HCT116 (cell line): Measurements from ENCODE around the gene CRBN. TPM values are rescaled to one million over a fixed set of nuclear protein-coding genes. Genes with fewer than 3 reads are reported as not detected.

ENCODE experiments used
- ATAC-seq: fragments of 200-7000 bp; cut with Tn5 transposase; 2 replicates; pipeline ENCODE4 v1.9.1; 2020; ENCODE audit warnings: mild to moderate bottlenecking, moderate library complexity
- BruUV-seq: library from RNA; stranded (reverse); fragments of 400-500 nt; replicated peaks from 2 replicates; lab custom pipeline; 2021; lab: Mats Ljungman, UMichigan
- CTCF ChIA-PET: fragments of 300-600 bp; sonication (Branson Sonifier 250); formaldehyde crosslinking; loops from one replicate; lab custom pipeline; 2021; ENCODE audit warnings: antibody characterized with exemption; lab: Charles Lee
- POLR2A ChIA-PET: fragments of 300-600, 350-600 bp; sonication (Branson Sonifier 250); formaldehyde crosslinking; loops from one replicate; lab custom pipeline; 2021; ENCODE audit warnings: antibody characterized with exemption; lab: Charles Lee
- RAD21 ChIA-PET, 2 experiments: fragments of 300-600 bp; sonication (Branson Sonifier 250); formaldehyde crosslinking; loops; one replicate each; lab custom pipeline; 2023; ENCODE audit warnings: low total read pairs in 2 of 2; ENCODE audit not compliant: uncharacterized antibody in 2 of 2, unreplicated experiment in 2 of 2, low non-redundant PET in 1 of 2; lab: Charles Lee
- DNase-seq: peaks from one replicate; pipeline ENCODE4 v3.0.0-alpha.2; 2010; ENCODE audit warnings: low read depth, low spot score
- H2AFZ ChIP-seq: fragments of 200-600 bp; shearing (Covaris generic), sonication (generic); 2 replicates; pipeline ENCODE4 v1.6.1; 2017; ENCODE audit warnings: low read depth, mixed run types, mixed read lengths, antibody characterized with exemption, low read length; ENCODE audit not compliant: poor library complexity, severe bottlenecking
- H3K27ac ChIP-seq: 2 replicates; pipeline ENCODE4 v1.5.1; 2012; ENCODE audit warnings: low read depth, low read length
- H3K27me3 ChIP-seq: fragments of 200-600 bp; sonication (generic); 2 replicates; pipeline ENCODE4 v1.6.1; 2016; ENCODE audit warnings: mixed run types, low read length, mixed read lengths; ENCODE audit not compliant: insufficient read depth
- H3K36me3 ChIP-seq, 2 experiments: fragments of 200-500 bp in 1 of 2; fragments of 200-600 bp in 1 of 2; sonication (Bioruptor generic) in 1 of 2; sonication (generic) in 1 of 2; 2 replicates each; pipeline versions ENCODE4 v1.5.1 to v1.6.1; 2014 to 2016; ENCODE audit warnings: low read length in 2 of 2, inconsistent platforms in 1 of 2, mixed read lengths in 1 of 2, mixed run types in 1 of 2; ENCODE audit not compliant: insufficient read depth in 2 of 2, control insufficient read depth in 1 of 2
- H3K4me1 ChIP-seq, 2 experiments: fragments of 200-600 bp in 1 of 2; sonication (generic) in 1 of 2; 2 replicates each; pipeline versions ENCODE4 v1.5.1 to v1.6.1; 2012 to 2017; ENCODE audit warnings: low read length in 2 of 2, inconsistent platforms in 1 of 2, mild to moderate bottlenecking in 1 of 2, mixed read lengths in 1 of 2, mixed run types in 1 of 2, moderate library complexity in 1 of 2; ENCODE audit not compliant: insufficient read depth in 2 of 2, control insufficient read depth in 1 of 2
- H3K4me2 ChIP-seq: fragments of 200-600 bp; sonication (generic); 2 replicates; pipeline ENCODE4 v1.6.1; 2017; ENCODE audit warnings: mixed run types, low read length, mixed read lengths
- H3K4me3 ChIP-seq, 2 experiments: fragments of 200-600 bp in 1 of 2; sonication (generic) in 1 of 2; replicated peaks in 1 of 2; 2 replicates each; pipeline ENCODE4 v1.5.1; 2011 to 2016; ENCODE audit warnings: low read length in 2 of 2, control low read depth in 1 of 2, low read depth in 1 of 2, mild to moderate bottlenecking in 1 of 2, mixed read lengths in 1 of 2, mixed run types in 1 of 2
- H3K79me2 ChIP-seq: fragments of 200-600 bp; sonication (generic); 2 replicates; pipeline ENCODE4 v1.6.1; 2017; ENCODE audit warnings: mild to moderate bottlenecking, mixed run types, low read length, moderate library complexity, mixed read lengths; ENCODE audit not compliant: insufficient read depth
- H3K9ac ChIP-seq: fragments of 200-600 bp; sonication (generic); 2 replicates; pipeline ENCODE4 v1.6.1; 2016; ENCODE audit warnings: low read length, mixed read lengths
- H3K9me2 ChIP-seq: fragments of 200-600 bp; sonication (generic), shearing (Covaris generic); 2 replicates; pipeline ENCODE4 v1.6.1; 2017; ENCODE audit warnings: mixed run types, mild to moderate bottlenecking, moderate library complexity; ENCODE audit not compliant: insufficient read depth
- H3K9me3 ChIP-seq, 2 experiments: fragments of 200-500 bp in 1 of 2; fragments of 200-600 bp in 1 of 2; sonication (Bioruptor generic) in 1 of 2; sonication (generic) in 1 of 2; 2 replicates each; pipeline ENCODE4 v1.6.1; 2014 to 2017; ENCODE audit warnings: low read length in 2 of 2, mixed read lengths in 2 of 2, inconsistent platforms in 1 of 2, low read depth in 1 of 2, mild to moderate bottlenecking in 1 of 2, mixed run types in 1 of 2, moderate library complexity in 1 of 2; ENCODE audit not compliant: control insufficient read depth in 1 of 2, insufficient read depth in 1 of 2
- H4K20me1 ChIP-seq: fragments of 200-600 bp; sonication (generic), shearing (Covaris generic); 2 replicates; pipeline ENCODE4 v1.6.1; 2017; ENCODE audit warnings: mixed run types, mild to moderate bottlenecking, moderate library complexity; ENCODE audit not compliant: insufficient read depth
- CTCF ChIP-seq, 3 experiments: fragments of 200-600 bp in 1 of 3; sonication (generic) in 1 of 3; IDR thresholded peaks in 2 of 3; conservative IDR thresholded peaks in 1 of 3; 2 replicates each; pipeline ENCODE4 v1.5.1; 2012 to 2017; ENCODE audit warnings: low read depth in 2 of 3, low read length in 2 of 3, antibody characterized with exemption in 1 of 3, borderline replicate concordance in 1 of 3, control low read depth in 1 of 3, mild to moderate bottlenecking in 1 of 3, mixed read lengths in 1 of 3, mixed run types in 1 of 3, moderate library complexity in 1 of 3; ENCODE audit not compliant: insufficient read depth in 1 of 3
- EGR1 ChIP-seq: IDR thresholded peaks from 2 replicates; pipeline ENCODE4 v1.6.1; 2012; ENCODE audit warnings: low read depth
- ELF1 ChIP-seq: IDR thresholded peaks from 2 replicates; pipeline ENCODE4 v1.6.1; 2012; ENCODE audit warnings: low read depth, borderline replicate concordance
- EZH2phosphoT487 ChIP-seq: fragments of 200-600 bp; IDR thresholded peaks from 2 replicates; pipeline ENCODE4 v1.6.1; 2018; ENCODE audit warnings: antibody characterized with exemption, borderline replicate concordance
- POLR2A ChIP-seq: IDR thresholded peaks from 2 replicates; pipeline ENCODE4 v1.7.0; 2011; ENCODE audit warnings: borderline replicate concordance; ENCODE audit not compliant: insufficient read depth, insufficient read length; ENCODE audit errors: extremely low read depth
- RAD21 ChIP-seq: IDR thresholded peaks from 2 replicates; pipeline ENCODE4 v1.6.1; 2012; ENCODE audit warnings: low read depth, mild to moderate bottlenecking
- SIN3A ChIP-seq: IDR thresholded peaks from 2 replicates; pipeline ENCODE4 v1.6.1; 2012; ENCODE audit warnings: low read depth
- TCF7L2 ChIP-seq: IDR thresholded peaks from 2 replicates; pipeline ENCODE4 v1.7.0; 2011; ENCODE audit warnings: borderline replicate concordance, inconsistent platforms; ENCODE audit not compliant: insufficient read depth, insufficient read length; ENCODE audit errors: extremely low read depth
- YY1 ChIP-seq: IDR thresholded peaks from 2 replicates; pipeline ENCODE4 v1.6.1; 2011; ENCODE audit warnings: low read length, low read depth, moderate library complexity, mild to moderate bottlenecking; ENCODE audit not compliant: insufficient replicate concordance; ENCODE audit errors: extremely low read depth
- ZFX ChIP-seq: fragments of 450-650 bp; IDR thresholded peaks from 2 replicates; pipeline ENCODE4 v1.6.1; 2017
- intact Hi-C: fragments of 100-400 bp; cut with micrococcal nuclease; formaldehyde crosslinking; loops from 2 replicates; pipeline ENCODE4 v1.10.0; 2022
- total RNA-seq: library from RNA; stranded (reverse); gene quantifications from one replicate; pipeline ENCODE4 v1.2.1, GENCODE V29; 2021; ENCODE audit not compliant: unreplicated experiment
- TF ChIP-seq, protein P1 (sequence below): IDR thresholded peaks from 2 replicates; pipeline ENCODE4 v1.6.1; 2012
- TF ChIP-seq, protein P2 (sequence below): IDR thresholded peaks from 2 replicates; pipeline ENCODE4 v1.6.1; 2012; ENCODE audit warnings: low read depth

CRBN gene
- total RNA-seq, 1 experiment from 2014 or later: 29.1 TPM

GRCh38 chr3:3192286-3192675, 12.8 kb upstream of the CRBN start:
- BruUV-seq: no TSS peak
- POLR2A ChIA-PET: no interaction called here
- intact Hi-C loops: no loop called here

DNA sequence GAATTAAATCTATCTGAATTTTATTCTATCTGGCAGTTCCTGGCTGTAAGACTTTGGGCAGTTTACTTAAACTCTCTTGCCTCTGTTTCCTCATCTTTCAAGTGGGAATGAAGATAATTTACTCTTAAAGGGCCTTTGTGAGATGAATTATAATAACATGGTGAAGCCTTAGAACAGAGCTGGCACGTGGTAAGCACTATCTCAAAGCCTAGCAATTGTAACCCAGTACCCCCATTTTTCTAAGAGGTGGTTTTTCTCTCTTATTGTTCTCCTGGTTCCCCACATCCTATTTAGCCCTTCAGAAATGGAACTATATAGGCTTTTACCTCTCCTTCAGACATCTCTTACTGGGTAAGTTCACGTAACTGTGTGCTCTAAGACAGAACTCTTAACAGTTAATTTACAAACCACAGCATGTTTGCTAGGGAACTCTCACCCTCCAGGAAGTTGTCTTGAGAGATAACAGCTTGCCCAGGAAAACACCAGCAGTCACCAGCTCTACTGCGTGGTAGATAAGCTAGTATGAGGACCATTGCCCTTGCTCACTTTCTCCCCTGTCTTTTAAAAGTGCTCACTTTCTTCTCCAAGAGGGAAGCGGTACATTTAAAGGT, 12.3 kb upstream of the CRBN start:
- H4K20me1 ChIP-seq: no peaks in the 10 kb centered on the region
- peaks cover 10% of the 10 kb centered on the region; the same call in 1 of the 2 replicates for H3K27me3 ChIP-seq
- TF ChIP-seq EZH2phosphoT487 (no peak), ZFX (no peak), RAD21 (no peak), EGR1 (no peak), CTCF (IDR thresholded peaks at IDR 0.05 in 2 of 3, conservative IDR thresholded peaks at IDR 0.05 in 1 of 3; ENCODE audit: borderline replicate concordance in 1 of 3, insufficient read depth in 1 of 3, low read depth in 2 of 3, low read length in 2 of 3) (no peak), POLR2A (no peak), YY1 (no peak), TCF7L2 (no peak), ELF1 (no peak)
- TF ChIP-seq, protein P1, sequence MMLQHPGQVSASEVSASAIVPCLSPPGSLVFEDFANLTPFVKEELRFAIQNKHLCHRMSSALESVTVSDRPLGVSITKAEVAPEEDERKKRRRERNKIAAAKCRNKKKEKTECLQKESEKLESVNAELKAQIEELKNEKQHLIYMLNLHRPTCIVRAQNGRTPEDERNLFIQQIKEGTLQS: no peak
- TF ChIP-seq, protein P2, sequence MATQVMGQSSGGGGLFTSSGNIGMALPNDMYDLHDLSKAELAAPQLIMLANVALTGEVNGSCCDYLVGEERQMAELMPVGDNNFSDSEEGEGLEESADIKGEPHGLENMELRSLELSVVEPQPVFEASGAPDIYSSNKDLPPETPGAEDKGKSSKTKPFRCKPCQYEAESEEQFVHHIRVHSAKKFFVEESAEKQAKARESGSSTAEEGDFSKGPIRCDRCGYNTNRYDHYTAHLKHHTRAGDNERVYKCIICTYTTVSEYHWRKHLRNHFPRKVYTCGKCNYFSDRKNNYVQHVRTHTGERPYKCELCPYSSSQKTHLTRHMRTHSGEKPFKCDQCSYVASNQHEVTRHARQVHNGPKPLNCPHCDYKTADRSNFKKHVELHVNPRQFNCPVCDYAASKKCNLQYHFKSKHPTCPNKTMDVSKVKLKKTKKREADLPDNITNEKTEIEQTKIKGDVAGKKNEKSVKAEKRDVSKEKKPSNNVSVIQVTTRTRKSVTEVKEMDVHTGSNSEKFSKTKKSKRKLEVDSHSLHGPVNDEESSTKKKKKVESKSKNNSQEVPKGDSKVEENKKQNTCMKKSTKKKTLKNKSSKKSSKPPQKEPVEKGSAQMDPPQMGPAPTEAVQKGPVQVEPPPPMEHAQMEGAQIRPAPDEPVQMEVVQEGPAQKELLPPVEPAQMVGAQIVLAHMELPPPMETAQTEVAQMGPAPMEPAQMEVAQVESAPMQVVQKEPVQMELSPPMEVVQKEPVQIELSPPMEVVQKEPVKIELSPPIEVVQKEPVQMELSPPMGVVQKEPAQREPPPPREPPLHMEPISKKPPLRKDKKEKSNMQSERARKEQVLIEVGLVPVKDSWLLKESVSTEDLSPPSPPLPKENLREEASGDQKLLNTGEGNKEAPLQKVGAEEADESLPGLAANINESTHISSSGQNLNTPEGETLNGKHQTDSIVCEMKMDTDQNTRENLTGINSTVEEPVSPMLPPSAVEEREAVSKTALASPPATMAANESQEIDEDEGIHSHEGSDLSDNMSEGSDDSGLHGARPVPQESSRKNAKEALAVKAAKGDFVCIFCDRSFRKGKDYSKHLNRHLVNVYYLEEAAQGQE: no peak
- ChIA-PET RAD21 (no interaction called here), POLR2A (no interaction called here), CTCF (interaction anchor here (1.2 kb wide), 1 partner anchor 9 kb away, joined by 3 read pairs; no protein-coding TSS in a partner anchor)
- no peaks in the 10 kb centered on the region for H3K9me3 ChIP-seq
- no peak for DNase-seq
- H3K4me2 ChIP-seq: no peak overlapping the region
- no peak overlapping the region for H3K27ac ChIP-seq
- intact Hi-C loops: no loop called here
- no peak for ATAC-seq
- H3K9ac ChIP-seq: no peak overlapping the region
- no peaks in the 10 kb centered on the region for H3K36me3 ChIP-seq
- H3K4me1 ChIP-seq: no peaks in the 10 kb centered on the region
- no peaks in the 10 kb centered on the region for H3K9me2 ChIP-seq
- H3K4me3 ChIP-seq: no peak overlapping the region
- no peak overlapping the region for H2AFZ ChIP-seq
- no peaks in the 10 kb centered on the region for H3K79me2 ChIP-seq
- no TSS peak for BruUV-seq

More at GRCh38 chr3:3192286-3192675, 12.8 kb upstream of the CRBN start:
- Histone ChIP-seq H3K4me1 (no peaks in the 10 kb centered on the region), H3K9me3 (no peaks in the 10 kb centered on the region), H3K9ac (no peak overlapping the region), H4K20me1 (no peaks in the 10 kb centered on the region), H2AFZ (no peak overlapping the region), H3K79me2 (no peaks in the 10 kb centered on the region), H3K36me3 (no peaks in the 10 kb centered on the region), H3K27me3 (peaks cover 10% of the 10 kb centered on the region; the same call in 1 of the 2 replicates), H3K4me3 (no peak overlapping the region), H3K4me2 (no peak overlapping the region), H3K9me2 (no peaks in the 10 kb centered on the region)
- RAD21 ChIA-PET: no interaction called here
- DNase-seq: no peak
- no peak for ATAC-seq
- no peak for TF ChIP-seq SIN3A
- TF ChIP-seq, all 23 proteins: peak for 0
- CTCF ChIA-PET: interaction anchor here (1.2 kb wide), 1 partner anchor 9 kb away, joined by 3 read pairs; no protein-coding TSS in a partner anchor
- no peak overlapping the region for H3K27ac ChIP-seq
